ENCODE measurements around the gene KIF18B. TPM values are rescaled to one million over a fixed set of nuclear protein-coding genes. Genes with fewer than 3 reads are reported as not detected.

Gene KIF18B
- polyA plus RNA-seq, 3 donors: not detected

- Histone ChIP-seq H3K27ac (ENCODE audit: low read depth in 1 of 2, low read length in 2 of 2) (no peak overlapping the region), H3K79me2 (ENCODE audit: insufficient read depth, low read length) (no peaks in the 10 kb centered on the region), H3K27me3 (ENCODE audit: control insufficient read depth in 2 of 2, insufficient read depth in 2 of 2, low read length in 2 of 2) (peaks cover 34 to 87% of the 10 kb centered on the region in 2 donors), H3K9me3 (replicated peaks in 1 of 2; ENCODE audit: control insufficient read depth in 1 of 2, insufficient read depth in 1 of 2, low read length in 2 of 2) (peaks cover 0 to 6% of the 10 kb centered on the region in 2 donors), H3K4me3 (replicated peaks in 1 of 3; ENCODE audit: low read depth in 2 of 3, low read length in 3 of 3) (no peak overlapping the region), H3K36me3 (replicated peaks in 1 of 2; ENCODE audit: control insufficient read depth in 1 of 2, insufficient read depth in 2 of 2, low read length in 2 of 2) (no peaks in the 10 kb centered on the region), H3K4me1 (ENCODE audit: control insufficient read depth in 1 of 2, insufficient read depth in 2 of 2, low read length in 2 of 2) (peaks cover 0 to 1% of the 10 kb centered on the region in 2 donors), H4K20me1 (ENCODE audit: insufficient read depth, low read length) (no peaks in the 10 kb centered on the region), H3K4me2 (replicated peaks; ENCODE audit: extremely low read depth, low read length, poor library complexity, severe bottlenecking) (no peak overlapping the region), H3K9ac (ENCODE audit: insufficient read depth, low read length, poor library complexity, severe bottlenecking) (no peak overlapping the region), H2AFZ (ENCODE audit: insufficient read depth, low read depth, low read length, poor library complexity, severe bottlenecking) (no peak overlapping the region)
- no peak for TF ChIP-seq CTCF (IDR thresholded peaks at IDR 0.05)
- Mint-ChIP-seq H3K4me1 (peaks cover 10% of the 10 kb centered on the region), H3K4me3 (peak overlapping the region in 1 of 2 donors; percentile 21), H3K9me3 (peaks cover 0 to 16% (median 5%) of the 10 kb centered on the region in 7 donors), H3K27ac (no peak overlapping the region), H3K36me3 (peaks cover 6 to 9% of the 10 kb centered on the region in 2 donors), H3K27me3 (ENCODE audit: low read depth in 3 of 3) (peaks cover 72 to 96% (median 83%) of the 10 kb centered on the region in 3 donors)
- intact Hi-C loops (cut with micrococcal nuclease): no loop called here
- DNase-seq: no peak
- 20% methylated on average over 1 of the region's 7 CpGs for WGBS (ENCODE audit: insufficient coverage)
Measured at GRCh38 chr17:44961921-44962350, 14.4 kb upstream of the KIF18B start.

DNA sequence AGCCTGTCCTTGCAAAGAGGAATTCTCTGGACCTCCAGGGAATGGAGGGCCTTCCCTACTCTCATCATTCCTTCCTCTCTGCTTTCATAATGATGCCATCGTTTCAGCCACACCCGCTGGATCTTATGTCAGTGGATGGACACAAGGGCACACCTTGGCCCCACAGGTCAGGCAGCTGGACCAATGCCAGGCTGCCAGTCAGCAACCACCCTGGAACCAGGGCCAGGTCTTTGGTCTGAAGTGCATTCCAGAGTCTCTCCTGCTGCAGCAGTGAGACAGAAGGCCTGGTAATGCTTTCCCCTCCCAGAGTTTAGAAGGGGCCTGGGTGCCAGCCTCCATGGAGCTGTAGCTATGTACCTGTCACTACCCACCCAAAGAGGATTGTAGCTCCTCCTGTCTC, 13.1 kb upstream of the KIF18B start:
- no peaks in the 10 kb centered on the region for H3K36me3 ChIP-seq (replicated peaks in 1 of 2; ENCODE audit: control insufficient read depth in 1 of 2, insufficient read depth in 2 of 2, low read length in 2 of 2)
- H3K27me3 ChIP-seq (ENCODE audit: control insufficient read depth in 2 of 2, insufficient read depth in 2 of 2, low read length in 2 of 2): peaks cover 25 to 82% of the 10 kb centered on the region in 2 donors
- intact Hi-C loops (cut with micrococcal nuclease): no loop called here
- H3K9ac ChIP-seq (ENCODE audit: insufficient read depth, low read length, poor library complexity, severe bottlenecking): no peak overlapping the region
- H3K9me3 Mint-ChIP-seq: peaks cover 0 to 9% (median 2%) of the 10 kb centered on the region in 7 donors
- DNase-seq: no peak
- no peak overlapping the region for H3K27ac Mint-ChIP-seq
- no peaks in the 10 kb centered on the region for H3K4me1 ChIP-seq (ENCODE audit: control insufficient read depth in 1 of 2, insufficient read depth in 2 of 2, low read length in 2 of 2)
- no peaks in the 10 kb centered on the region for H3K9me3 ChIP-seq (replicated peaks in 1 of 2; ENCODE audit: control insufficient read depth in 1 of 2, insufficient read depth in 1 of 2, low read length in 2 of 2)
- peak overlapping the region in 1 of 2 donors; percentile 59 for H3K4me3 Mint-ChIP-seq
- peaks cover under 1 to 7% of the 10 kb centered on the region in 2 donors for H3K36me3 Mint-ChIP-seq
- peaks cover 61 to 96% (median 79%) of the 10 kb centered on the region in 3 donors for H3K27me3 Mint-ChIP-seq (ENCODE audit: low read depth in 3 of 3)
- TF ChIP-seq CTCF (IDR thresholded peaks at IDR 0.05): no peak
- WGBS (ENCODE audit: insufficient coverage): 94% methylated on average over 2 of the region's 2 CpGs
- H3K79me2 ChIP-seq (ENCODE audit: insufficient read depth, low read length): no peaks in the 10 kb centered on the region
- H3K4me1 Mint-ChIP-seq: peaks cover 6% of the 10 kb centered on the region
- no peak overlapping the region for H2AFZ ChIP-seq (ENCODE audit: insufficient read depth, low read depth, low read length, poor library complexity, severe bottlenecking)
- H3K4me3 ChIP-seq (replicated peaks in 1 of 3; ENCODE audit: low read depth in 2 of 3, low read length in 3 of 3): no peak overlapping the region
- no peak overlapping the region for H3K4me2 ChIP-seq (replicated peaks; ENCODE audit: extremely low read depth, low read length, poor library complexity, severe bottlenecking)
- H4K20me1 ChIP-seq (ENCODE audit: insufficient read depth, low read length): no peaks in the 10 kb centered on the region
- no peak overlapping the region for H3K27ac ChIP-seq (ENCODE audit: low read depth in 1 of 2, low read length in 2 of 2)
